DOHH2 (cell line): ENCODE data around the gene ODAD4.

ENCODE experiments used
- H3F3A ChIP-seq: fragments of 200-600 bp; sonication (generic), shearing (Covaris generic); 2 replicates; pipeline ENCODE4 v1.6.0; 2016; ENCODE audit warnings: antibody characterized with exemption, mild to moderate bottlenecking; ENCODE audit not compliant: control insufficient read depth, insufficient read depth
- H3K27ac ChIP-seq: fragments of 200-600 bp; sonication (generic); 2 replicates; pipeline ENCODE4 v1.5.1; 2014; ENCODE audit warnings: low read depth, mild to moderate bottlenecking, low read length, moderate library complexity
- H3K27me3 ChIP-seq: fragments of 200-600 bp; sonication (generic); 2 replicates; pipeline ENCODE4 v1.6.1; 2014; ENCODE audit warnings: mild to moderate bottlenecking, low read length, mixed read lengths; ENCODE audit not compliant: control insufficient read depth
- H3K36me3 ChIP-seq: fragments of 200-600 bp; sonication (generic); 2 replicates; pipeline ENCODE4 v1.6.1; 2014; ENCODE audit warnings: mild to moderate bottlenecking, low read length, moderate library complexity, mixed read lengths; ENCODE audit not compliant: control insufficient read depth
- H3K4me1 ChIP-seq: fragments of 200-600 bp; sonication (generic); 2 replicates; pipeline ENCODE4 v1.6.1; 2014; ENCODE audit warnings: mild to moderate bottlenecking, low read length, mixed read lengths; ENCODE audit not compliant: control insufficient read depth
- H3K4me2 ChIP-seq: fragments of 200-600 bp; sonication (generic); 2 replicates; pipeline ENCODE4 v1.6.0; 2014; ENCODE audit warnings: mild to moderate bottlenecking, low read length, moderate library complexity
- H3K4me3 ChIP-seq: fragments of 200-600 bp; sonication (generic); 2 replicates; pipeline ENCODE4 v1.5.1; 2014; ENCODE audit warnings: mild to moderate bottlenecking, low read length, mixed read lengths
- H3K79me2 ChIP-seq: fragments of 200-600 bp; sonication (generic); 2 replicates; pipeline ENCODE4 v1.6.1; 2014; ENCODE audit warnings: mild to moderate bottlenecking, low read length, mixed read lengths; ENCODE audit not compliant: control insufficient read depth
- H3K9me2 ChIP-seq: fragments of 200-600 bp; sonication (generic); replicated peaks from 2 replicates; pipeline ENCODE4 v1.6.1; 2014; ENCODE audit warnings: mild to moderate bottlenecking, low read length, mixed read lengths; ENCODE audit not compliant: control insufficient read depth
- H3K9me3 ChIP-seq: fragments of 200-600 bp; sonication (generic); 2 replicates; pipeline ENCODE4 v1.6.1; 2014; ENCODE audit warnings: antibody characterized with exemption, low read length, mixed read lengths; ENCODE audit not compliant: control insufficient read depth, insufficient read depth
- H4K20me1 ChIP-seq: fragments of 200-600 bp; sonication (generic); 2 replicates; pipeline ENCODE4 v1.6.0; 2014; ENCODE audit warnings: low read depth, mild to moderate bottlenecking, antibody characterized with exemption, low read length, moderate library complexity; ENCODE audit not compliant: control insufficient read depth, insufficient read depth
- EZH2phosphoT487 ChIP-seq: fragments of 200-600 bp; sonication (generic); IDR thresholded peaks from 2 replicates; pipeline ENCODE4 v1.6.1; 2017; ENCODE audit warnings: borderline replicate concordance, mild to moderate bottlenecking, antibody characterized with exemption, low read length, moderate library complexity, mixed read lengths
- TF ChIP-seq, protein P1 (sequence below): fragments of 200-600 bp; sonication (generic); IDR thresholded peaks from one replicate; pipeline ENCODE4 v1.5.1; 2014; ENCODE audit warnings: antibody characterized with exemption, mild to moderate bottlenecking, low read depth, low read length; ENCODE audit not compliant: poor library complexity, severe bottlenecking

ODAD4 gene

DNA sequence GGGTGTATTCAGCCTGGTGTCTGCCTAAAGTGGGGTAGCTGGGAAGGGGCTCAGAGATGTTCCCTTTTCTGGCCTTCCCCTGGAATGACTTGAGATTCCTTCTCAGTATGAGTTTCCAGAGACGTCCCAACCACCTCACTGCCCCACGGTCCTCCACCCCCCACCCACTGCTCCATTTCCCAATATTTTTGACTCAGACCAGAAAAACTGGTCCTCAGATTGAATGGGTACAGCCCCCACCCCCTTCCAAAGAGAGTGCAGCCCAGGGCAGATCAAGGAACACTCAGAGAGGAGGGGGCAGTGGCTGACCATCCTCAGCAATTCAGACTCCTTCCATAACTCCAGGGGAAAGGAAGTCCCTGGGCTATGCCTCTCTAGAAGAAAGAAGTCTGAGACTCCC is 14.9 kb upstream of the ODAD4 start:
- Histone ChIP-seq H4K20me1 (peaks cover 40% of the 10 kb centered on the region), H3K9me2 (no peaks in the 10 kb centered on the region), H3K4me2 (no peak overlapping the region), H3F3A (no peaks in the 10 kb centered on the region), H3K4me3 (no peak overlapping the region), H3K27me3 (no peaks in the 10 kb centered on the region), H3K4me1 (peaks cover 34% of the 10 kb centered on the region), H3K36me3 (peaks cover 82% of the 10 kb centered on the region), H3K27ac (no peak overlapping the region), H3K79me2 (peaks cover 89% of the 10 kb centered on the region), H3K9me3 (no peaks in the 10 kb centered on the region)
- TF ChIP-seq, protein P1, sequence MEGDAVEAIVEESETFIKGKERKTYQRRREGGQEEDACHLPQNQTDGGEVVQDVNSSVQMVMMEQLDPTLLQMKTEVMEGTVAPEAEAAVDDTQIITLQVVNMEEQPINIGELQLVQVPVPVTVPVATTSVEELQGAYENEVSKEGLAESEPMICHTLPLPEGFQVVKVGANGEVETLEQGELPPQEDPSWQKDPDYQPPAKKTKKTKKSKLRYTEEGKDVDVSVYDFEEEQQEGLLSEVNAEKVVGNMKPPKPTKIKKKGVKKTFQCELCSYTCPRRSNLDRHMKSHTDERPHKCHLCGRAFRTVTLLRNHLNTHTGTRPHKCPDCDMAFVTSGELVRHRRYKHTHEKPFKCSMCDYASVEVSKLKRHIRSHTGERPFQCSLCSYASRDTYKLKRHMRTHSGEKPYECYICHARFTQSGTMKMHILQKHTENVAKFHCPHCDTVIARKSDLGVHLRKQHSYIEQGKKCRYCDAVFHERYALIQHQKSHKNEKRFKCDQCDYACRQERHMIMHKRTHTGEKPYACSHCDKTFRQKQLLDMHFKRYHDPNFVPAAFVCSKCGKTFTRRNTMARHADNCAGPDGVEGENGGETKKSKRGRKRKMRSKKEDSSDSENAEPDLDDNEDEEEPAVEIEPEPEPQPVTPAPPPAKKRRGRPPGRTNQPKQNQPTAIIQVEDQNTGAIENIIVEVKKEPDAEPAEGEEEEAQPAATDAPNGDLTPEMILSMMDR = no peak
- TF ChIP-seq EZH2phosphoT487 = no peak

- H3F3A ChIP-seq = peaks cover 3% of the 10 kb centered on the region; the same call in 1 of the 2 replicates
- H3K4me2 ChIP-seq = peak overlapping the region; percentile 89
- peaks cover 75% of the 10 kb centered on the region for H3K79me2 ChIP-seq
- no peaks in the 10 kb centered on the region for H3K9me2 ChIP-seq
- H3K9me3 ChIP-seq = no peaks in the 10 kb centered on the region
- TF ChIP-seq, protein P1 = no peak
- no peak for TF ChIP-seq EZH2phosphoT487
- H3K4me1 ChIP-seq = peaks cover 51% of the 10 kb centered on the region
- peaks cover 65% of the 10 kb centered on the region for H3K36me3 ChIP-seq
- peak overlapping the region; percentile 86 for H3K4me3 ChIP-seq
- H3K27ac ChIP-seq = no peak overlapping the region
- H3K27me3 ChIP-seq = no peaks in the 10 kb centered on the region
- H4K20me1 ChIP-seq = peaks cover 40% of the 10 kb centered on the region
These were observed 13.2 kb upstream of the ODAD4 start for GRCh38 chr17:41917192-41917591.

DNA sequence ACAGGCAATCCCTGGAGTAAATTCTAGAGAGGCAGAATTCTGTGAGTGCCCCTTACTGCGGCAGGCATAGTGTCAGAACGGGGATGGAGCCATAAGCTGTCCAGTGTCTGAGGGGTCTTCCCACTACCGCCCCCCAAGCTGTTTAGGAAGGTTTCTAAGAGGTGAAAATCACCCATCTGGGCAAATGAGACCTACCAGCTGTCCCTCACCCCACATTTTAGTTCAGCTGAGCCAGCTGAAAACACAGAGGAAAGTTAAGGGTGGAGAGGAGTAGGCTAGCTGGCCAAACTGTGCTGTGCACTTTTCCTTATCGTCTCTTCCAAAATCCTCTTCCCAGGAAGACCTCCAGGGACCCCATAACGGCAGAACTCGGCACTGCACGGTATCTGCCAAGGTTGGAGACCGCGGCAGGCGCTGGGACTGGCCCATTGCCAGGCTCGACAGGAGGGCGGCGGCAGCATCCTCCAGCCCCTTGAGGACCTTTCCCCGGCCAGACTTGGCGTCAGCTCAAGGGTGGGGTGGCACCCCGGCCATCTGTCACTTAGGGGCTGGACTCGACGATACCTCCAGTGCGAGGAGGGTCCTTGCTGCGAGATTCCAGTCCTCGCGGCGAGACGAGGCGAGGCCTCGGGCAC is 12.6 kb upstream of the ODAD4 start:
- TF ChIP-seq, protein P1 = no peak
- TF ChIP-seq EZH2phosphoT487 = no peak
- H3K4me1 ChIP-seq = peaks cover 57% of the 10 kb centered on the region
- no peaks in the 10 kb centered on the region for H3K9me2 ChIP-seq
- H3K4me3 ChIP-seq = peak overlapping the region; percentile 86
- no peaks in the 10 kb centered on the region for H3K9me3 ChIP-seq
- peaks cover 69% of the 10 kb centered on the region for H3K79me2 ChIP-seq
- peaks cover 9% of the 10 kb centered on the region for H3F3A ChIP-seq
- peaks cover 40% of the 10 kb centered on the region for H4K20me1 ChIP-seq
- peak overlapping the region; percentile 89 for H3K4me2 ChIP-seq
- H3K27ac ChIP-seq = peak overlapping the region; percentile 78
- peaks cover 59% of the 10 kb centered on the region for H3K36me3 ChIP-seq
- no peaks in the 10 kb centered on the region for H3K27me3 ChIP-seq
